Fibroblast of pulmonary artery (primary cell): ENCODE data around the gene SLC2A13.

Experiments
- DNase-seq: peaks from one replicate; pipeline ENCODE4 v3.0.0-alpha.2; 2010; ENCODE audit warnings: low read depth
- H3K4me3 ChIP-seq: replicated peaks from 2 replicates; pipeline ENCODE4 v1.5.1; 2011; ENCODE audit warnings: low read depth, mild to moderate bottlenecking, control low read depth, low read length, moderate library complexity
- TF ChIP-seq, protein P1 (sequence below): IDR thresholded peaks from 2 replicates; pipeline ENCODE4 v1.5.1; 2011; ENCODE audit warnings: mild to moderate bottlenecking, control low read depth, low read length, inconsistent platforms; ENCODE audit errors: missing control alignments

The SLC2A13 gene

DNA sequence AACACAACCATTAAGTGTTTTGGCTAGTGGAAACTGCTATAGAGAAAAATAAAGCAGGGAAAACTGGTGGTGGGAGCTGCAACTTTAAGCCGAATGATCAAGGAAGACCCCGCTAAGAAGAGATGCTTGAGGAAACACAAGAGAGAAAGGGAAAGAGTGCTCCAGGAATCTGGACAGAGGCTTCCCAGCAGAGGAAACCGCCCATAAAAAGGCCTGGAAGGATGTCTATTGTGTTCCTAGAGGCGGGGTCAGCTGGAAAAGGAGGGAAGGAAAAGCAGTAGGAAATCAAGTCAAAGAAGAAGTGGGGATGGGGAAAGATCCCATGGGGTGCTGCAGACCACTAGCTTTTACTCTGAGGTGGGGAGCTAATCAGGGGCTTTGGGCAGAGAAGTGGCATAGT is 12.4 kb downstream of the SLC2A13 start:
- H3K4me3 ChIP-seq: no peak overlapping the region
- TF ChIP-seq, protein P1, sequence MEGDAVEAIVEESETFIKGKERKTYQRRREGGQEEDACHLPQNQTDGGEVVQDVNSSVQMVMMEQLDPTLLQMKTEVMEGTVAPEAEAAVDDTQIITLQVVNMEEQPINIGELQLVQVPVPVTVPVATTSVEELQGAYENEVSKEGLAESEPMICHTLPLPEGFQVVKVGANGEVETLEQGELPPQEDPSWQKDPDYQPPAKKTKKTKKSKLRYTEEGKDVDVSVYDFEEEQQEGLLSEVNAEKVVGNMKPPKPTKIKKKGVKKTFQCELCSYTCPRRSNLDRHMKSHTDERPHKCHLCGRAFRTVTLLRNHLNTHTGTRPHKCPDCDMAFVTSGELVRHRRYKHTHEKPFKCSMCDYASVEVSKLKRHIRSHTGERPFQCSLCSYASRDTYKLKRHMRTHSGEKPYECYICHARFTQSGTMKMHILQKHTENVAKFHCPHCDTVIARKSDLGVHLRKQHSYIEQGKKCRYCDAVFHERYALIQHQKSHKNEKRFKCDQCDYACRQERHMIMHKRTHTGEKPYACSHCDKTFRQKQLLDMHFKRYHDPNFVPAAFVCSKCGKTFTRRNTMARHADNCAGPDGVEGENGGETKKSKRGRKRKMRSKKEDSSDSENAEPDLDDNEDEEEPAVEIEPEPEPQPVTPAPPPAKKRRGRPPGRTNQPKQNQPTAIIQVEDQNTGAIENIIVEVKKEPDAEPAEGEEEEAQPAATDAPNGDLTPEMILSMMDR: no peak
- no peak for DNase-seq

GRCh38 chr12:40086471-40086870 is 19.4 kb downstream of the SLC2A13 start:
- no peak for DNase-seq
- H3K4me3 ChIP-seq: no peak overlapping the region
- TF ChIP-seq, protein P1: no peak

GRCh38 chr12:40078266-40078665 is 27.6 kb downstream of the SLC2A13 start:
- no peak overlapping the region for H3K4me3 ChIP-seq
- TF ChIP-seq, protein P1: no peak
- DNase-seq: no peak

GRCh38 chr12:40075458-40075857 is 30.4 kb downstream of the SLC2A13 start:
- TF ChIP-seq, protein P1: no peak
- no peak for DNase-seq
- no peak overlapping the region for H3K4me3 ChIP-seq

DNA sequence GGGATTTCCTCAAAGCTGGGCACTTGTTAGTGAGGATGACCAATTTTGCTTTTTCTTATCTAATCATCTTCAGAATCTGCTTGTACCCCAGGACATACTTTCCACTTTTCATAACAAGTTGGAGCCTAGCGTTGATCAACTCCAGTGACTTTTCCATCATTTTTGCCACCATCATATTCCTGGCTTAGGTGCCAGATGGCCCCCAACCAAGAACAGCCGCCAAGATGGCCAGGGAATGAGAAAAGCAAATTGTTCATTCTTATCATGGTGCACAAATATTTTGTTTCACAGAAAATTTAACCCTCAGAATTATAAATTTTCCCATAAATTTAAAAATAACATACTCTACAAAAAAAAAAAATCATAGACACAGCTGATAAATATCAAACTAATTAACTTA is 37.5 kb downstream of the SLC2A13 start:
- H3K4me3 ChIP-seq: no peak overlapping the region
- no peak for DNase-seq
- TF ChIP-seq, protein P1: no peak

GRCh38 chr12:40065636-40066035 is 40.2 kb downstream of the SLC2A13 start:
- no peak overlapping the region for H3K4me3 ChIP-seq
- no peak for DNase-seq
- TF ChIP-seq, protein P1: no peak

- DNase-seq: peak; percentile 14
- no peak overlapping the region for H3K4me3 ChIP-seq
- TF ChIP-seq, protein P1: no peak
These were observed 42.5 kb downstream of the SLC2A13 start for GRCh38 chr12:40063414-40063813.
